HCT116 (cell line): ENCODE measurements around the gene GRIA2. TPM values are rescaled to one million over a fixed set of nuclear protein-coding genes. Genes with fewer than 3 reads are reported as not detected.

Experiments used
- ATAC-seq: fragments of 200-7000 bp; cut with Tn5 transposase; 2 replicates; pipeline ENCODE4 v1.9.1; 2020; ENCODE audit warnings: mild to moderate bottlenecking, moderate library complexity
- BruUV-seq: library from RNA; stranded (reverse); fragments of 400-500 nt; replicated peaks from 2 replicates; lab custom pipeline; 2021; lab: Mats Ljungman, UMichigan
- CTCF ChIA-PET: fragments of 300-600 bp; sonication (Branson Sonifier 250); formaldehyde crosslinking; loops from one replicate; lab custom pipeline; 2021; ENCODE audit warnings: antibody characterized with exemption; lab: Charles Lee
- POLR2A ChIA-PET: fragments of 300-600, 350-600 bp; sonication (Branson Sonifier 250); formaldehyde crosslinking; loops from one replicate; lab custom pipeline; 2021; ENCODE audit warnings: antibody characterized with exemption; lab: Charles Lee
- RAD21 ChIA-PET, 2 experiments: fragments of 300-600 bp; sonication (Branson Sonifier 250); formaldehyde crosslinking; loops; one replicate each; lab custom pipeline; 2023; ENCODE audit warnings: low total read pairs in 2 of 2; ENCODE audit not compliant: uncharacterized antibody in 2 of 2, unreplicated experiment in 2 of 2, low non-redundant PET in 1 of 2; lab: Charles Lee
- DNase-seq: peaks from one replicate; pipeline ENCODE4 v3.0.0-alpha.2; 2010; ENCODE audit warnings: low read depth, low spot score
- H2AFZ ChIP-seq: fragments of 200-600 bp; shearing (Covaris generic), sonication (generic); 2 replicates; pipeline ENCODE4 v1.6.1; 2017; ENCODE audit warnings: low read depth, mixed run types, mixed read lengths, antibody characterized with exemption, low read length; ENCODE audit not compliant: poor library complexity, severe bottlenecking
- H3K27ac ChIP-seq: 2 replicates; pipeline ENCODE4 v1.5.1; 2012; ENCODE audit warnings: low read depth, low read length
- H3K27me3 ChIP-seq: fragments of 200-600 bp; sonication (generic); 2 replicates; pipeline ENCODE4 v1.6.1; 2016; ENCODE audit warnings: mixed run types, low read length, mixed read lengths; ENCODE audit not compliant: insufficient read depth
- H3K36me3 ChIP-seq, 2 experiments: fragments of 200-500 bp in 1 of 2; fragments of 200-600 bp in 1 of 2; sonication (Bioruptor generic) in 1 of 2; sonication (generic) in 1 of 2; 2 replicates each; pipeline versions ENCODE4 v1.5.1 to v1.6.1; 2014 to 2016; ENCODE audit warnings: low read length in 2 of 2, inconsistent platforms in 1 of 2, mixed read lengths in 1 of 2, mixed run types in 1 of 2; ENCODE audit not compliant: insufficient read depth in 2 of 2, control insufficient read depth in 1 of 2
- H3K4me1 ChIP-seq, 2 experiments: fragments of 200-600 bp in 1 of 2; sonication (generic) in 1 of 2; 2 replicates each; pipeline versions ENCODE4 v1.5.1 to v1.6.1; 2012 to 2017; ENCODE audit warnings: low read length in 2 of 2, inconsistent platforms in 1 of 2, mild to moderate bottlenecking in 1 of 2, mixed read lengths in 1 of 2, mixed run types in 1 of 2, moderate library complexity in 1 of 2; ENCODE audit not compliant: insufficient read depth in 2 of 2, control insufficient read depth in 1 of 2
- H3K4me2 ChIP-seq: fragments of 200-600 bp; sonication (generic); 2 replicates; pipeline ENCODE4 v1.6.1; 2017; ENCODE audit warnings: mixed run types, low read length, mixed read lengths
- H3K4me3 ChIP-seq, 2 experiments: fragments of 200-600 bp in 1 of 2; sonication (generic) in 1 of 2; replicated peaks in 1 of 2; 2 replicates each; pipeline ENCODE4 v1.5.1; 2011 to 2016; ENCODE audit warnings: low read length in 2 of 2, control low read depth in 1 of 2, low read depth in 1 of 2, mild to moderate bottlenecking in 1 of 2, mixed read lengths in 1 of 2, mixed run types in 1 of 2
- H3K79me2 ChIP-seq: fragments of 200-600 bp; sonication (generic); 2 replicates; pipeline ENCODE4 v1.6.1; 2017; ENCODE audit warnings: mild to moderate bottlenecking, mixed run types, low read length, moderate library complexity, mixed read lengths; ENCODE audit not compliant: insufficient read depth
- H3K9ac ChIP-seq: fragments of 200-600 bp; sonication (generic); 2 replicates; pipeline ENCODE4 v1.6.1; 2016; ENCODE audit warnings: low read length, mixed read lengths
- H3K9me2 ChIP-seq: fragments of 200-600 bp; sonication (generic), shearing (Covaris generic); 2 replicates; pipeline ENCODE4 v1.6.1; 2017; ENCODE audit warnings: mixed run types, mild to moderate bottlenecking, moderate library complexity; ENCODE audit not compliant: insufficient read depth
- H3K9me3 ChIP-seq, 2 experiments: fragments of 200-500 bp in 1 of 2; fragments of 200-600 bp in 1 of 2; sonication (Bioruptor generic) in 1 of 2; sonication (generic) in 1 of 2; 2 replicates each; pipeline ENCODE4 v1.6.1; 2014 to 2017; ENCODE audit warnings: low read length in 2 of 2, mixed read lengths in 2 of 2, inconsistent platforms in 1 of 2, low read depth in 1 of 2, mild to moderate bottlenecking in 1 of 2, mixed run types in 1 of 2, moderate library complexity in 1 of 2; ENCODE audit not compliant: control insufficient read depth in 1 of 2, insufficient read depth in 1 of 2
- H4K20me1 ChIP-seq: fragments of 200-600 bp; sonication (generic), shearing (Covaris generic); 2 replicates; pipeline ENCODE4 v1.6.1; 2017; ENCODE audit warnings: mixed run types, mild to moderate bottlenecking, moderate library complexity; ENCODE audit not compliant: insufficient read depth
- EGR1 ChIP-seq: IDR thresholded peaks from 2 replicates; pipeline ENCODE4 v1.6.1; 2012; ENCODE audit warnings: low read depth
- ELF1 ChIP-seq: IDR thresholded peaks from 2 replicates; pipeline ENCODE4 v1.6.1; 2012; ENCODE audit warnings: low read depth, borderline replicate concordance
- EZH2 ChIP-seq: fragments of 200-600 bp; sonication (generic); IDR thresholded peaks from 2 replicates; pipeline ENCODE4 v1.6.1; 2017; ENCODE audit warnings: antibody characterized with exemption, mixed run types
- EZH2phosphoT487 ChIP-seq: fragments of 200-600 bp; IDR thresholded peaks from 2 replicates; pipeline ENCODE4 v1.6.1; 2018; ENCODE audit warnings: antibody characterized with exemption, borderline replicate concordance
- JUND ChIP-seq: IDR thresholded peaks from 2 replicates; pipeline ENCODE4 v1.6.1; 2012
- RAD21 ChIP-seq: IDR thresholded peaks from 2 replicates; pipeline ENCODE4 v1.6.1; 2012; ENCODE audit warnings: low read depth, mild to moderate bottlenecking
- SP1 ChIP-seq: IDR thresholded peaks from 2 replicates; pipeline ENCODE4 v1.6.1; 2012; ENCODE audit warnings: low read depth
- intact Hi-C: fragments of 100-400 bp; cut with micrococcal nuclease; formaldehyde crosslinking; loops from 2 replicates; pipeline ENCODE4 v1.10.0; 2022
- total RNA-seq: library from RNA; stranded (reverse); gene quantifications from one replicate; pipeline ENCODE4 v1.2.1, GENCODE V29; 2021; ENCODE audit not compliant: unreplicated experiment
- TF ChIP-seq, protein P1 (sequence below): IDR thresholded peaks from 2 replicates; pipeline ENCODE4 v1.6.1; 2012
- TF ChIP-seq, protein P2 (sequence below): IDR thresholded peaks from 2 replicates; pipeline ENCODE4 v1.6.1; 2012; ENCODE audit warnings: low read depth
- TF ChIP-seq, protein P3 (sequence below): IDR thresholded peaks from 2 replicates; pipeline ENCODE4 v1.6.1; 2011; ENCODE audit warnings: mild to moderate bottlenecking, low read length, moderate library complexity; ENCODE audit not compliant: insufficient replicate concordance; ENCODE audit errors: extremely low read depth

The GRIA2 gene
- total RNA-seq, 1 experiment from 2014 or later: not detected

DNA sequence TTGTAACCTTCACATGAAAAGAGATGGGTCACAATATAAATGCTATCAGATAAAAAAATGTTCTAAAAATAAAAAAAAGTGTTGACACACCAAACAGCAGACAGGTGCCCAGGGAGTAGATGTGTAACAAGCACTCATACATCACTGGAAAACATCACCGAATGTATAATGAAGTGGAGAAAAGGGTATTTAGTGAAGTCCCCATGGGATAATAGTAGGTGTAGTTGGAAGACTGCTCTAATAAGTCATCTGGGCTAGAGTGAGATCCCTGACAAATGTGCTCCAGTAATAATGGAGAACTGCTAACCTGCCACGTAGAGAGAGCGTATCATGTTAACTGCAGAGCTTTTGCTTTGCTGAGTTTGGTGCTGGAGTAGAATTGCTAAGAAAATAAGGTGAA lies 152.0 kb downstream of the GRIA2 start:
- TF ChIP-seq SP1: no peak
- TF ChIP-seq, protein P1, sequence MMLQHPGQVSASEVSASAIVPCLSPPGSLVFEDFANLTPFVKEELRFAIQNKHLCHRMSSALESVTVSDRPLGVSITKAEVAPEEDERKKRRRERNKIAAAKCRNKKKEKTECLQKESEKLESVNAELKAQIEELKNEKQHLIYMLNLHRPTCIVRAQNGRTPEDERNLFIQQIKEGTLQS: no peak
- TF ChIP-seq, protein P2, sequence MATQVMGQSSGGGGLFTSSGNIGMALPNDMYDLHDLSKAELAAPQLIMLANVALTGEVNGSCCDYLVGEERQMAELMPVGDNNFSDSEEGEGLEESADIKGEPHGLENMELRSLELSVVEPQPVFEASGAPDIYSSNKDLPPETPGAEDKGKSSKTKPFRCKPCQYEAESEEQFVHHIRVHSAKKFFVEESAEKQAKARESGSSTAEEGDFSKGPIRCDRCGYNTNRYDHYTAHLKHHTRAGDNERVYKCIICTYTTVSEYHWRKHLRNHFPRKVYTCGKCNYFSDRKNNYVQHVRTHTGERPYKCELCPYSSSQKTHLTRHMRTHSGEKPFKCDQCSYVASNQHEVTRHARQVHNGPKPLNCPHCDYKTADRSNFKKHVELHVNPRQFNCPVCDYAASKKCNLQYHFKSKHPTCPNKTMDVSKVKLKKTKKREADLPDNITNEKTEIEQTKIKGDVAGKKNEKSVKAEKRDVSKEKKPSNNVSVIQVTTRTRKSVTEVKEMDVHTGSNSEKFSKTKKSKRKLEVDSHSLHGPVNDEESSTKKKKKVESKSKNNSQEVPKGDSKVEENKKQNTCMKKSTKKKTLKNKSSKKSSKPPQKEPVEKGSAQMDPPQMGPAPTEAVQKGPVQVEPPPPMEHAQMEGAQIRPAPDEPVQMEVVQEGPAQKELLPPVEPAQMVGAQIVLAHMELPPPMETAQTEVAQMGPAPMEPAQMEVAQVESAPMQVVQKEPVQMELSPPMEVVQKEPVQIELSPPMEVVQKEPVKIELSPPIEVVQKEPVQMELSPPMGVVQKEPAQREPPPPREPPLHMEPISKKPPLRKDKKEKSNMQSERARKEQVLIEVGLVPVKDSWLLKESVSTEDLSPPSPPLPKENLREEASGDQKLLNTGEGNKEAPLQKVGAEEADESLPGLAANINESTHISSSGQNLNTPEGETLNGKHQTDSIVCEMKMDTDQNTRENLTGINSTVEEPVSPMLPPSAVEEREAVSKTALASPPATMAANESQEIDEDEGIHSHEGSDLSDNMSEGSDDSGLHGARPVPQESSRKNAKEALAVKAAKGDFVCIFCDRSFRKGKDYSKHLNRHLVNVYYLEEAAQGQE: no peak
- no peak for TF ChIP-seq JUND
- TF ChIP-seq, protein P3, sequence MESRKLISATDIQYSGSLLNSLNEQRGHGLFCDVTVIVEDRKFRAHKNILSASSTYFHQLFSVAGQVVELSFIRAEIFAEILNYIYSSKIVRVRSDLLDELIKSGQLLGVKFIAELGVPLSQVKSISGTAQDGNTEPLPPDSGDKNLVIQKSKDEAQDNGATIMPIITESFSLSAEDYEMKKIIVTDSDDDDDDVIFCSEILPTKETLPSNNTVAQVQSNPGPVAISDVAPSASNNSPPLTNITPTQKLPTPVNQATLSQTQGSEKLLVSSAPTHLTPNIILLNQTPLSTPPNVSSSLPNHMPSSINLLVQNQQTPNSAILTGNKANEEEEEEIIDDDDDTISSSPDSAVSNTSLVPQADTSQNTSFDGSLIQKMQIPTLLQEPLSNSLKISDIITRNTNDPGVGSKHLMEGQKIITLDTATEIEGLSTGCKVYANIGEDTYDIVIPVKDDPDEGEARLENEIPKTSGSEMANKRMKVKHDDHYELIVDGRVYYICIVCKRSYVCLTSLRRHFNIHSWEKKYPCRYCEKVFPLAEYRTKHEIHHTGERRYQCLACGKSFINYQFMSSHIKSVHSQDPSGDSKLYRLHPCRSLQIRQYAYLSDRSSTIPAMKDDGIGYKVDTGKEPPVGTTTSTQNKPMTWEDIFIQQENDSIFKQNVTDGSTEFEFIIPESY: no peak
- TF ChIP-seq EZH2: no peak
- TF ChIP-seq RAD21: no peak
- no peak for TF ChIP-seq EZH2phosphoT487
- TF ChIP-seq ELF1: no peak
- no peak for TF ChIP-seq EGR1
- Histone ChIP-seq H3K79me2 (no peaks in the 10 kb centered on the region), H3K9me2 (no peaks in the 10 kb centered on the region), H3K4me3 (no peak overlapping the region), H3K9me3 (no peaks in the 10 kb centered on the region), H3K9ac (no peak overlapping the region), H3K27ac (no peak overlapping the region), H3K36me3 (no peaks in the 10 kb centered on the region), H3K27me3 (no peaks in the 10 kb centered on the region), H3K4me1 (no peaks in the 10 kb centered on the region), H4K20me1 (no peaks in the 10 kb centered on the region), H3K4me2 (no peak overlapping the region), H2AFZ (no peak overlapping the region)
- BruUV-seq: no TSS peak
- DNase-seq: no peak
- ChIA-PET CTCF (no interaction called here), RAD21 (no interaction called here), POLR2A (no interaction called here)
- intact Hi-C loops: no loop called here
- ATAC-seq: no peak
